ENCODE measurements around the gene LBX1. TPM values are rescaled to one million over a fixed set of nuclear protein-coding genes. Genes with fewer than 3 reads are reported as not detected.

The LBX1 gene
- total and polyA plus RNA-seq, 2 donors (not counting 3 experiments of a cell fraction or from before 2014, with no cell fraction given), result not detected

Other genes with a start within 250 kb of the LBX1 start
- 75.0 and 77.3 TPM in 2 replicates for gene MRPL43, start 242.0 kb downstream of the LBX1 start, total RNA-seq
- 144 and 204 TPM in 2 replicates for gene MRPL43, start 242.0 kb downstream of the LBX1 start, polyA plus RNA-seq
- gene TWNK, start 241.9 kb downstream of the LBX1 start, total RNA-seq, result 10.9 and 12.3 TPM in 2 replicates
- 4.3 and 5.6 TPM in 2 replicates for gene TWNK, start 241.9 kb downstream of the LBX1 start, polyA plus RNA-seq
- gene LZTS2, start 229.7 kb downstream of the LBX1 start, total RNA-seq, result 63.7 and 70.8 TPM in 2 replicates
- gene LZTS2, start 229.7 kb downstream of the LBX1 start, polyA plus RNA-seq, result 79.5 and 93.2 TPM in 2 replicates
- 0.55 and 1.6 TPM in 2 replicates for gene PDZD7, start 198.3 kb downstream of the LBX1 start, total RNA-seq
- 0.41 and 0.92 TPM in 2 replicates for gene PDZD7, start 198.3 kb downstream of the LBX1 start, polyA plus RNA-seq
- 79.6 and 83.1 TPM in 2 replicates for gene SFXN3, start 198.2 kb downstream of the LBX1 start, total RNA-seq
- 117 and 125 TPM in 2 replicates for gene SFXN3, start 198.2 kb downstream of the LBX1 start, polyA plus RNA-seq
- 2.9 and 3.3 TPM in 2 replicates for gene KAZALD1, start 167.5 kb downstream of the LBX1 start, total RNA-seq
- 3.0 TPM in 2 replicates for gene KAZALD1, start 167.5 kb downstream of the LBX1 start, polyA plus RNA-seq
- not detected in 2 replicates for gene TLX1, start 98.2 kb downstream of the LBX1 start, total RNA-seq
- gene TLX1, start 98.2 kb downstream of the LBX1 start, polyA plus RNA-seq, result 0.10 TPM in 1 of 2 replicates, not detected in the other
- 18.5 and 19.7 TPM in 2 replicates for gene BTRC, start 124.7 kb upstream of the LBX1 start, total RNA-seq
- 10.0 and 11.6 TPM in 2 replicates for gene BTRC, start 124.7 kb upstream of the LBX1 start, polyA plus RNA-seq